ENCODE data around the gene CES2.
"Not testable (repeated sequence)": the region's sequence is repeated elsewhere in the genome, so short reads cannot be mapped to it uniquely, and the experiment has no call there.

Gene CES2

DNA sequence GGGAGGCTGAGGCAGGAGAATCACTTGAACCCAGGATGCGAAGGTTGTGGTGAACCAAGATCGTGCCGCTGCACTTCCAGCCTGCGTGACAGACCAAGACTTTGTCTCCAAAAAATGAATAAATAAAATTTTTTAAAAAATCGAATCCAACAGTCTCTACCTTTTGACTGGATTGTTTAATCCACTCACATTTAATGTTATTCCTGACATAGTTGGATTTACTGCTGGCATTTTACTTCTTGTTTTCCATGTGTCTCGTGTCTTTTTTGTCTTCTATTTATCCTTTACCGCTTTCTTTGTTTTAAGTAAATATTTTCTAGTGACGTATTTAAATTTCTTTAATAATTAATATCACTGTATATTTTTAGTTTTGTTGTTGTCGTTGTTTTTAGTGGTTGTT lies 47.7 kb downstream of the CES2 start:
- DNase-seq (ENCODE audit: low read depth) = no peak
- H3K4me3 ChIP-seq (ENCODE audit: low read depth, low read length) = no peak overlapping the region
- TF ChIP-seq CTCF (IDR thresholded peaks at IDR 0.05; ENCODE audit: insufficient read depth, low read depth, low read length, missing control alignments) = no peak

GRCh38 chr16:66984892-66985311 lies 49.6 kb downstream of the CES2 start:
- no peak for DNase-seq (ENCODE audit: low read depth)
- TF ChIP-seq CTCF (IDR thresholded peaks at IDR 0.05; ENCODE audit: insufficient read depth, low read depth, low read length, missing control alignments) = no peak
- H3K4me3 ChIP-seq (ENCODE audit: low read depth, low read length) = no peak overlapping the region

DNA sequence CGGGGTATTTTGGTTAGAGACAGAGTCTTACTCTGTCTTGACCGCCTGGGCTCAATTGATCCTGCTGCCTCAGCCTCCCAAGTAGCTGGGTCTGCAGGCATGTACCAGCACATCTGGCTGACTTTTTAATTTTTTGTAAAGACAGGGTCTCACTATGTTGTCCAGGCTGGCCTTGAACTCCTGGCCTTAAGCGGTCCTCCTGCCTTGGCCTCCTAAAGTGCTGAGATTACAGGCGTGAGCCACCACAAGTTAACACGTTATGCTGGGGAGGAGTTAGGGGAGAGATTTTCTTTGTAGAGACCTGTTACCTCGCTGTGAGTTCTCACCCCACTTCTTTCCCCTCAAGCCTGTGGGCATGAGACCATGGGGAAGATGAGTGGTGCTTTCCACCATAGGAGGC lies 51.2 kb downstream of the CES2 start:
- H3K4me3 ChIP-seq (ENCODE audit: low read depth, low read length) = no peak overlapping the region
- TF ChIP-seq CTCF (IDR thresholded peaks at IDR 0.05; ENCODE audit: insufficient read depth, low read depth, low read length, missing control alignments) = no peak
- no peak for DNase-seq (ENCODE audit: low read depth)

GRCh38 chr16:66988197-66988788 lies 53.0 kb downstream of the CES2 start, which contains the start of gene CES4A:
Gene CES4A (plus strand): TSS chr16:66988589. CDS start chr16:66988773, 184 bp downstream.
- H3K4me3 ChIP-seq (ENCODE audit: low read depth, low read length) = no peak within 1 kb of the TSS
- no peak for TF ChIP-seq CTCF (IDR thresholded peaks at IDR 0.05; ENCODE audit: insufficient read depth, low read depth, low read length, missing control alignments)
- DNase-seq (ENCODE audit: low read depth) = peak; percentile 38

DNA sequence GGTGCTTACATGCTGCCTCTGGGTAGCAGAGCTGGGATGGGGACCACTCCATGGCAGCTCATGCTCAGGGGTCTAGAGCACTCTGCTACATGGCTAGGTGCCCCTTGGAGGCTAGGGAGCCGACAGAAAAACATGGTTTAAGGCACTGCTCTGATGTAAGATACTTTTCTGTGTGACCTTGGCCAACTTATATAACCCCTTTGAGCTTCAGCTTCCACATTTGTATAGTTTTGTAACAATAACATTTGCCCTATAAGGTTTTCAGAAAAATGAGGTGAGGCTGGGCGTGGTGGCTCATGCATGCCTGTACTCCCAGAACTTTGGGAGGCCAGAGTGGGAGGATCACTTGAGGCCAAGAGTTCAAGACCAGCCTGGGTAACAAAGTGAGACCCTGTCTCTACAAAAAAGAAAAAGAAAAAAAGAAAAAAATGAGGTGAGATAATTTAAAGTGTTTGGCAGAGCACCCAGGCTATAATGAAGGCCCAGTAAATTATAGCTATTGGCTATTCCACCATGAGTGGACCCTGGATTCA lies 56.3 kb downstream of the CES2 start:
- no peak for TF ChIP-seq CTCF (IDR thresholded peaks at IDR 0.05; ENCODE audit: insufficient read depth, low read depth, low read length, missing control alignments)
- no peak overlapping the region for H3K4me3 ChIP-seq (ENCODE audit: low read depth, low read length)
- DNase-seq (ENCODE audit: low read depth) = no peak

- not testable (repeated sequence) for DNase-seq (ENCODE audit: low read depth); H3K4me3 ChIP-seq (ENCODE audit: low read depth, low read length)
Observed at GRCh38 chr16:66993558-66993957, 58.2 kb downstream of the CES2 start.
